Measurements from ENCODE around the gene SGPL1. TPM values are rescaled to one million over a fixed set of nuclear protein-coding genes. Genes with fewer than 3 reads are reported as not detected.

SGPL1 gene
- total RNA-seq, 1 experiment from 2014 or later, result 52.6 TPM

- Histone ChIP-seq H3K14ac (ENCODE audit: insufficient read depth, low read length) (no peak overlapping the region), H2BK20ac (ENCODE audit: low read depth, low read length, poor library complexity, severe bottlenecking) (no peak overlapping the region), H3T11ph (ENCODE audit: low read length) (no peak overlapping the region), H3K56ac (ENCODE audit: insufficient read length, low read depth, low read length) (no peak overlapping the region), H3K79me2 (ENCODE audit: insufficient read depth, low read length) (no peaks in the 10 kb centered on the region), H4K8ac (replicated peaks; ENCODE audit: insufficient read length, low read depth, low read length) (no peak overlapping the region), H3K79me1 (ENCODE audit: insufficient read depth, low read depth, low read length, poor library complexity, severe bottlenecking) (no peaks in the 10 kb centered on the region), H3K18ac (ENCODE audit: insufficient read length, low read depth, low read length) (no peak overlapping the region), H4K91ac (ENCODE audit: insufficient read length, low read depth, low read length) (no peak overlapping the region), H3K9me3 (ENCODE audit: control insufficient read depth, low read depth, low read length) (no peaks in the 10 kb centered on the region), H3K23me2 (ENCODE audit: insufficient read length, low read depth, low read length, poor library complexity, severe bottlenecking) (no peaks in the 10 kb centered on the region), H3K27ac (ENCODE audit: insufficient read length, low read depth, low read length) (no peak overlapping the region), H3K23ac (ENCODE audit: insufficient read length, low read depth, low read length) (no peak overlapping the region), H3K4me1 (ENCODE audit: insufficient read depth, low read length) (no peaks in the 10 kb centered on the region), H3K4me2 (ENCODE audit: insufficient read depth, insufficient read length, low read length) (no peak overlapping the region), H2BK12ac (ENCODE audit: insufficient read length, low read depth, low read length) (no peak overlapping the region), H2BK5ac (ENCODE audit: insufficient read length, low read length) (no peak overlapping the region), H4K20me1 (ENCODE audit: control insufficient read depth, insufficient read depth, insufficient read length) (no peaks in the 10 kb centered on the region), H3K9ac (ENCODE audit: extremely low read depth, insufficient read length, low read length) (no peak overlapping the region), H3K4ac (ENCODE audit: low read depth, low read length) (no peak overlapping the region), H2AK5ac (ENCODE audit: insufficient read length, low read length) (no peak overlapping the region), H2AFZ (ENCODE audit: low read length) (no peak overlapping the region), H4K5ac (ENCODE audit: insufficient read length, low read depth, low read length) (no peak overlapping the region), H3K27me3 (ENCODE audit: insufficient read depth, low read length) (no peaks in the 10 kb centered on the region), H2BK15ac (ENCODE audit: low read depth, low read length) (no peak overlapping the region), H2BK120ac (ENCODE audit: low read depth, low read length, poor library complexity, severe bottlenecking) (no peak overlapping the region)
- no CpG with 5 or more reads among the region's 3 CpGs for WGBS (ENCODE audit: extremely low coverage, insufficient read length, low lambda C conversion rate)
- H3K36me3 Mint-ChIP-seq (ENCODE audit: insufficient read depth in 1 of 3, low read depth in 3 of 3), result peaks cover 5 to 55% (median 48%) of the 10 kb centered on the region in 3 experiments; a peak in 6 of 7 replicates
- TF ChIP-seq CTCF (conservative IDR thresholded peaks at IDR 0.05), result no peak
- H3K27me3 Mint-ChIP-seq (ENCODE audit: low read depth), result no peaks in the 10 kb centered on the region
- no peak overlapping the region for H3K27ac Mint-ChIP-seq
- DNase-seq, result no peak
- H3K4me3 Mint-ChIP-seq, result no peak overlapping the region
- H3K4me1 Mint-ChIP-seq, result no peaks in the 10 kb centered on the region
- no peaks in the 10 kb centered on the region for H3K9me3 Mint-ChIP-seq
Observed at GRCh38 chr10:70850097-70850496, 34.3 kb downstream of the SGPL1 start.
